ENCODE measurements around the gene ISM1.

- TF ChIP-seq CTCF (IDR thresholded peaks at IDR 0.05; ENCODE audit: insufficient read depth, low read length) (no peak), REST (IDR thresholded peaks at IDR 0.05; ENCODE audit: insufficient replicate concordance, low read depth) (no peak), GABPA (IDR thresholded peaks at IDR 0.05; ENCODE audit: low read depth) (no peak), POLR2AphosphoS5 (IDR thresholded peaks at IDR 0.05; ENCODE audit: low read depth) (no peak)
Measured at GRCh38 chr20:13322621-13323020, 101.5 kb downstream of the ISM1 start.

All from HL-60 (cell line).